DOHH2 (cell line): Measurements from ENCODE around the gene YWHAH.

Experiments used
- H3F3A ChIP-seq: fragments of 200-600 bp; sonication (generic), shearing (Covaris generic); 2 replicates; pipeline ENCODE4 v1.6.0; 2016; ENCODE audit warnings: antibody characterized with exemption, mild to moderate bottlenecking; ENCODE audit not compliant: control insufficient read depth, insufficient read depth
- H3K27ac ChIP-seq: fragments of 200-600 bp; sonication (generic); 2 replicates; pipeline ENCODE4 v1.5.1; 2014; ENCODE audit warnings: low read depth, mild to moderate bottlenecking, low read length, moderate library complexity
- H3K27me3 ChIP-seq: fragments of 200-600 bp; sonication (generic); 2 replicates; pipeline ENCODE4 v1.6.1; 2014; ENCODE audit warnings: mild to moderate bottlenecking, low read length, mixed read lengths; ENCODE audit not compliant: control insufficient read depth
- H3K36me3 ChIP-seq: fragments of 200-600 bp; sonication (generic); 2 replicates; pipeline ENCODE4 v1.6.1; 2014; ENCODE audit warnings: mild to moderate bottlenecking, low read length, moderate library complexity, mixed read lengths; ENCODE audit not compliant: control insufficient read depth
- H3K4me1 ChIP-seq: fragments of 200-600 bp; sonication (generic); 2 replicates; pipeline ENCODE4 v1.6.1; 2014; ENCODE audit warnings: mild to moderate bottlenecking, low read length, mixed read lengths; ENCODE audit not compliant: control insufficient read depth
- H3K4me2 ChIP-seq: fragments of 200-600 bp; sonication (generic); 2 replicates; pipeline ENCODE4 v1.6.0; 2014; ENCODE audit warnings: mild to moderate bottlenecking, low read length, moderate library complexity
- H3K4me3 ChIP-seq: fragments of 200-600 bp; sonication (generic); 2 replicates; pipeline ENCODE4 v1.5.1; 2014; ENCODE audit warnings: mild to moderate bottlenecking, low read length, mixed read lengths
- H3K79me2 ChIP-seq: fragments of 200-600 bp; sonication (generic); 2 replicates; pipeline ENCODE4 v1.6.1; 2014; ENCODE audit warnings: mild to moderate bottlenecking, low read length, mixed read lengths; ENCODE audit not compliant: control insufficient read depth
- H3K9me2 ChIP-seq: fragments of 200-600 bp; sonication (generic); replicated peaks from 2 replicates; pipeline ENCODE4 v1.6.1; 2014; ENCODE audit warnings: mild to moderate bottlenecking, low read length, mixed read lengths; ENCODE audit not compliant: control insufficient read depth
- H3K9me3 ChIP-seq: fragments of 200-600 bp; sonication (generic); 2 replicates; pipeline ENCODE4 v1.6.1; 2014; ENCODE audit warnings: antibody characterized with exemption, low read length, mixed read lengths; ENCODE audit not compliant: control insufficient read depth, insufficient read depth
- H4K20me1 ChIP-seq: fragments of 200-600 bp; sonication (generic); 2 replicates; pipeline ENCODE4 v1.6.0; 2014; ENCODE audit warnings: low read depth, mild to moderate bottlenecking, antibody characterized with exemption, low read length, moderate library complexity; ENCODE audit not compliant: control insufficient read depth, insufficient read depth
- CTCF ChIP-seq: fragments of 200-600 bp; sonication (generic); IDR thresholded peaks from one replicate; pipeline ENCODE4 v1.5.1; 2014; ENCODE audit warnings: antibody characterized with exemption, mild to moderate bottlenecking, low read depth, low read length; ENCODE audit not compliant: poor library complexity, severe bottlenecking
- EZH2phosphoT487 ChIP-seq: fragments of 200-600 bp; sonication (generic); IDR thresholded peaks from 2 replicates; pipeline ENCODE4 v1.6.1; 2017; ENCODE audit warnings: borderline replicate concordance, mild to moderate bottlenecking, antibody characterized with exemption, low read length, moderate library complexity, mixed read lengths

The YWHAH gene

GRCh38 chr22:31943978-31944699 lies at the start of gene YWHAH:
TSS of gene YWHAH (plus strand) at chr22:31944535. CDS start at chr22:31944734, 199 bp downstream.
- Histone ChIP-seq H3K9me2 (no peaks in the 10 kb centered on the region), H3K4me1 (peaks cover 36% of the 10 kb centered on the region), H3F3A (peaks cover 12% of the 10 kb centered on the region), H4K20me1 (peaks cover 11% of the 10 kb centered on the region), H3K9me3 (no peaks in the 10 kb centered on the region), H3K27me3 (no peaks in the 10 kb centered on the region), H3K79me2 (peaks cover 51% of the 10 kb centered on the region), H3K4me2 (peak within 1 kb of the TSS; percentile 97), H3K27ac (peak within 1 kb of the TSS; percentile 69), H3K4me3 (peak within 1 kb of the TSS; percentile 99), H3K36me3 (peaks cover 42% of the 10 kb centered on the region)
- TF ChIP-seq CTCF: no peak
- no peak for TF ChIP-seq EZH2phosphoT487

- peaks cover 50% of the 10 kb centered on the region for H3K36me3 ChIP-seq
- no peaks in the 10 kb centered on the region for H3K4me1 ChIP-seq
- no peaks in the 10 kb centered on the region for H4K20me1 ChIP-seq
- no peaks in the 10 kb centered on the region for H3K9me3 ChIP-seq
- H3K4me3 ChIP-seq: no peak overlapping the region
- no peaks in the 10 kb centered on the region for H3K79me2 ChIP-seq
- H3K27me3 ChIP-seq: no peaks in the 10 kb centered on the region
- TF ChIP-seq EZH2phosphoT487: no peak
- no peak for TF ChIP-seq CTCF
- H3F3A ChIP-seq: no peaks in the 10 kb centered on the region
- H3K9me2 ChIP-seq: no peaks in the 10 kb centered on the region
- H3K4me2 ChIP-seq: no peak overlapping the region
- H3K27ac ChIP-seq: no peak overlapping the region
Observed at GRCh38 chr22:31895411-31896123, 48.8 kb upstream of the YWHAH start.

GRCh38 chr22:31896472-31896871 lies 47.9 kb upstream of the YWHAH start:
- Histone ChIP-seq H3K36me3 (peaks cover 53% of the 10 kb centered on the region), H3K4me1 (no peaks in the 10 kb centered on the region), H3K79me2 (no peaks in the 10 kb centered on the region), H3F3A (no peaks in the 10 kb centered on the region), H3K27ac (no peak overlapping the region), H3K9me3 (no peaks in the 10 kb centered on the region), H3K4me3 (no peak overlapping the region), H3K4me2 (no peak overlapping the region), H3K27me3 (no peaks in the 10 kb centered on the region), H3K9me2 (no peaks in the 10 kb centered on the region), H4K20me1 (no peaks in the 10 kb centered on the region)
- no peak for TF ChIP-seq CTCF
- TF ChIP-seq EZH2phosphoT487: no peak
